Neural cell (in vitro differentiated cells): ENCODE data around the gene SMAP2. TPM values are rescaled to one million over a fixed set of nuclear protein-coding genes. Genes with fewer than 3 reads are reported as not detected.

Experiments
- H2AFZ ChIP-seq: fragments of 200-600, 300-800 bp; sonication (generic), shearing (Covaris generic); 2 replicates; pipeline ENCODE4 v1.6.0; 2014; ENCODE audit warnings: low read depth, mild to moderate bottlenecking, antibody characterized with exemption, low read length, moderate library complexity
- H3F3A ChIP-seq: fragments of 200-600 bp; shearing (Covaris generic); 2 replicates; pipeline ENCODE4 v1.6.1; 2016; ENCODE audit warnings: mild to moderate bottlenecking, moderate library complexity, mixed read lengths, antibody characterized with exemption, low read length; ENCODE audit not compliant: insufficient read depth, poor library complexity, severe bottlenecking
- H3K27ac ChIP-seq: fragments of 200-600, 300-800 bp; sonication (generic), shearing (Covaris generic); 2 replicates; pipeline ENCODE4 v1.5.1; 2014; ENCODE audit warnings: mild to moderate bottlenecking, low read length, moderate library complexity
- H3K27me3 ChIP-seq: fragments of 300-800, 200-600 bp; sonication (generic), shearing (Covaris generic); 2 replicates; pipeline ENCODE4 v1.6.0; 2014; ENCODE audit warnings: mild to moderate bottlenecking, low read depth, low read length, moderate library complexity; ENCODE audit not compliant: insufficient read depth
- H3K36me3 ChIP-seq: fragments of 300-800, 200-600 bp; sonication (generic), shearing (Covaris generic); 2 replicates; pipeline ENCODE4 v1.5.1; 2014; ENCODE audit warnings: mild to moderate bottlenecking, antibody characterized with exemption, low read length, moderate library complexity; ENCODE audit not compliant: insufficient read depth
- H3K4me2 ChIP-seq: fragments of 300-800, 200-600 bp; sonication (generic), shearing (Covaris generic); 2 replicates; pipeline ENCODE4 v1.6.0; 2014; ENCODE audit warnings: mild to moderate bottlenecking, low read length
- H3K4me3 ChIP-seq: fragments of 300-800, 200-600 bp; sonication (generic), shearing (Covaris generic); 2 replicates; pipeline ENCODE4 v1.5.1; 2014; ENCODE audit warnings: mild to moderate bottlenecking, low read length, moderate library complexity
- H3K79me2 ChIP-seq: fragments of 200-600 bp; shearing (Covaris generic); replicated peaks from 2 replicates; pipeline ENCODE4 v1.6.0; 2014; ENCODE audit warnings: mild to moderate bottlenecking, low read length, moderate library complexity; ENCODE audit not compliant: insufficient read depth
- H3K9ac ChIP-seq: fragments of 300-800, 200-600 bp; sonication (generic), shearing (Covaris generic); 2 replicates; pipeline ENCODE4 v1.6.1; 2016; ENCODE audit warnings: mild to moderate bottlenecking, low read length, mixed read lengths
- H3K9me2 ChIP-seq: fragments of 200-600 bp; shearing (Covaris generic); 2 replicates; pipeline ENCODE4 v1.6.1; 2016; ENCODE audit warnings: mild to moderate bottlenecking, low read length, mixed read lengths; ENCODE audit not compliant: insufficient read depth
- H3K9me3 ChIP-seq: fragments of 200-600, 300-800 bp; sonication (generic), shearing (Covaris generic); 2 replicates; pipeline ENCODE4 v1.6.1; 2016; ENCODE audit warnings: mild to moderate bottlenecking, mixed run types, low read length, moderate library complexity, mixed read lengths
- H4K20me1 ChIP-seq: fragments of 200-600 bp; shearing (Covaris generic); 2 replicates; pipeline ENCODE4 v1.6.1; 2016; ENCODE audit warnings: mild to moderate bottlenecking, mixed run types; ENCODE audit not compliant: insufficient read depth
- CTCF ChIP-seq: fragments of 450-650 bp; IDR thresholded peaks from 2 replicates; pipeline ENCODE4 v1.5.1; 2014; ENCODE audit warnings: antibody characterized with exemption, mild to moderate bottlenecking, moderate library complexity; ENCODE audit not compliant: poor library complexity, severe bottlenecking
- EP300 ChIP-seq: fragments of 450-650 bp; conservative IDR thresholded peaks from 2 replicates; pipeline ENCODE4 v1.6.1; 2014; ENCODE audit warnings: antibody characterized with exemption, mild to moderate bottlenecking, moderate library complexity; ENCODE audit not compliant: poor library complexity, severe bottlenecking
- EZH2 ChIP-seq: fragments of 200-600, 300-800 bp; shearing (Covaris generic), sonication (generic); IDR thresholded peaks from 2 replicates; pipeline ENCODE4 v1.6.1; 2014; ENCODE audit warnings: antibody characterized with exemption, low read length, borderline replicate concordance, mild to moderate bottlenecking; ENCODE audit not compliant: insufficient read depth, poor library complexity, severe bottlenecking
- MXI1 ChIP-seq: fragments of 450-650 bp; conservative IDR thresholded peaks from 2 replicates; pipeline ENCODE4 v1.6.1; 2014; ENCODE audit warnings: antibody characterized with exemption, mild to moderate bottlenecking; ENCODE audit not compliant: poor library complexity, severe bottlenecking
- POLR2AphosphoS5 ChIP-seq: IDR thresholded peaks from 2 replicates; pipeline ENCODE4 v1.6.1; 2012
- RAD21 ChIP-seq: fragments of 450-650 bp; conservative IDR thresholded peaks from 2 replicates; pipeline ENCODE4 v1.6.1; 2014; ENCODE audit warnings: antibody characterized with exemption, mild to moderate bottlenecking, moderate library complexity
- REST ChIP-seq: IDR thresholded peaks from 2 replicates; pipeline ENCODE4 v1.6.1; 2012; ENCODE audit warnings: borderline replicate concordance
- SMC3 ChIP-seq: fragments of 450-650 bp; conservative IDR thresholded peaks from 2 replicates; pipeline ENCODE4 v1.6.1; 2014; ENCODE audit warnings: antibody characterized with exemption, mild to moderate bottlenecking, moderate library complexity; ENCODE audit not compliant: poor library complexity
- TAF1 ChIP-seq: IDR thresholded peaks from 2 replicates; pipeline ENCODE4 v1.6.1; 2012; ENCODE audit warnings: low read depth
- polyA plus RNA-seq: library from polyadenylated mRNA; depleted of rRNA; stranded (reverse); fragments of >200 nt; gene quantifications from 2 replicates; pipeline ENCODE4 v1.2.3, GENCODE V29; 2014

SMAP2 gene
- polyA plus RNA-seq, 1 donor from 2014 or later = 46.8 TPM

- H3K9me2 ChIP-seq = no peaks in the 10 kb centered on the region
- no peaks in the 10 kb centered on the region for H3K27me3 ChIP-seq
- no peaks in the 10 kb centered on the region for H3K9me3 ChIP-seq
- H3K79me2 ChIP-seq = peaks cover 30% of the 10 kb centered on the region
- no peak overlapping the region for H3K4me2 ChIP-seq
- no peaks in the 10 kb centered on the region for H3F3A ChIP-seq
- no peak overlapping the region for H3K27ac ChIP-seq
- H3K4me3 ChIP-seq = no peak overlapping the region
- TF ChIP-seq TAF1 (no peak), RAD21 (no peak), EZH2 (no peak)
- no peak overlapping the region for H2AFZ ChIP-seq
- H3K9ac ChIP-seq = no peak overlapping the region
- no peaks in the 10 kb centered on the region for H3K36me3 ChIP-seq
- no peaks in the 10 kb centered on the region for H4K20me1 ChIP-seq
These were observed 11.4 kb downstream of the SMAP2 start for GRCh38 chr1:40384887-40385286.

GRCh38 chr1:40385437-40386358 lies 12.2 kb downstream of the SMAP2 start:
- peaks cover 30% of the 10 kb centered on the region for H3K79me2 ChIP-seq
- H3K27ac ChIP-seq = peak overlapping the region; percentile 40
- H4K20me1 ChIP-seq = no peaks in the 10 kb centered on the region
- H3K4me3 ChIP-seq = peak overlapping the region; percentile 30
- H3K27me3 ChIP-seq = no peaks in the 10 kb centered on the region
- no peaks in the 10 kb centered on the region for H3K36me3 ChIP-seq
- no peak overlapping the region for H3K4me2 ChIP-seq
- no peaks in the 10 kb centered on the region for H3K9me2 ChIP-seq
- no peak for TF ChIP-seq TAF1
- TF ChIP-seq POLR2AphosphoS5 = no peak
- no peak for TF ChIP-seq SMC3
- no peak for TF ChIP-seq MXI1
- no peak for TF ChIP-seq RAD21
- TF ChIP-seq CTCF = no peak
- TF ChIP-seq EZH2 = no peak
- H3F3A ChIP-seq = no peaks in the 10 kb centered on the region
- no peak overlapping the region for H2AFZ ChIP-seq
- H3K9ac ChIP-seq = peak overlapping the region; percentile 3
- no peaks in the 10 kb centered on the region for H3K9me3 ChIP-seq

GRCh38 chr1:40386359-40386723 lies 12.8 kb downstream of the SMAP2 start:
- Histone ChIP-seq H3K27ac (peak overlapping the region; percentile 40), H4K20me1 (no peaks in the 10 kb centered on the region)

More at GRCh38 chr1:40386359-40386723, 12.8 kb downstream of the SMAP2 start:
- no peak overlapping the region for H3K4me2 ChIP-seq
- no peaks in the 10 kb centered on the region for H3F3A ChIP-seq
- no peaks in the 10 kb centered on the region for H3K9me3 ChIP-seq
- H3K9ac ChIP-seq = peak overlapping the region; percentile 3
- no peaks in the 10 kb centered on the region for H3K36me3 ChIP-seq
- no peaks in the 10 kb centered on the region for H3K9me2 ChIP-seq
- H3K27me3 ChIP-seq = no peaks in the 10 kb centered on the region
- no peak for TF ChIP-seq EZH2
- TF ChIP-seq POLR2AphosphoS5 = no peak
- TF ChIP-seq RAD21 = no peak
- no peak for TF ChIP-seq SMC3
- no peak for TF ChIP-seq EP300
- no peak for TF ChIP-seq REST
- no peak for TF ChIP-seq MXI1
- peaks cover 24% of the 10 kb centered on the region for H3K79me2 ChIP-seq
- H2AFZ ChIP-seq = no peak overlapping the region
- H3K4me3 ChIP-seq = peak overlapping the region; percentile 30
